MCF 10A (cell line): Measurements from ENCODE around the gene EXOC7. TPM values are rescaled to one million over a fixed set of nuclear protein-coding genes. Genes with fewer than 3 reads are reported as not detected.

Experiments used
- BruUV-seq: library from RNA; stranded (reverse); fragments of 400-500 nt; replicated peaks from 2 replicates; lab custom pipeline; 2021; lab: Mats Ljungman, UMichigan
- CTCF ChIA-PET: fragments of 300-600 bp; sonication (Branson Sonifier 250); formaldehyde crosslinking; extraction: SDS; loops from one replicate; lab custom pipeline; 2021; ENCODE audit warnings: antibody characterized with exemption, inconsistent platforms; lab: Yijun Ruan, JAX
- POLR2A ChIA-PET: fragments of 300-600, 350-650 bp; sonication (Branson Sonifier 250); formaldehyde crosslinking; extraction: SDS; loops from one replicate; lab custom pipeline; 2020; ENCODE audit warnings: antibody characterized with exemption, inconsistent platforms; lab: Yijun Ruan, JAX
- DNase-seq: peaks from one replicate; pipeline ENCODE4 v3.0.0-alpha.2; 2018; ENCODE audit not compliant: unreplicated experiment
- H3K27ac Mint-ChIP-seq: one replicate; pipeline ENCODE4 v1.8.0; 2022; ENCODE audit warnings: mild to moderate bottlenecking, low read depth, mixed read lengths; ENCODE audit not compliant: unreplicated experiment
- H3K27me3 Mint-ChIP-seq: one replicate; pipeline ENCODE4 v1.8.0; 2022; ENCODE audit warnings: mixed read lengths; ENCODE audit not compliant: insufficient read depth, unreplicated experiment
- H3K36me3 Mint-ChIP-seq: one replicate; pipeline ENCODE4 v1.8.0; 2022; ENCODE audit warnings: mild to moderate bottlenecking, moderate library complexity, mixed read lengths; ENCODE audit not compliant: insufficient read depth, unreplicated experiment
- H3K4me1 Mint-ChIP-seq: one replicate; pipeline ENCODE4 v1.8.0; 2022; ENCODE audit warnings: mixed read lengths; ENCODE audit not compliant: insufficient read depth, unreplicated experiment
- H3K4me3 Mint-ChIP-seq: one replicate; pipeline ENCODE4 v1.8.0; 2022; ENCODE audit warnings: mild to moderate bottlenecking, moderate library complexity, mixed read lengths; ENCODE audit not compliant: unreplicated experiment
- H3K9me3 Mint-ChIP-seq: one replicate; pipeline ENCODE4 v1.8.0; 2022; ENCODE audit warnings: mixed read lengths; ENCODE audit not compliant: unreplicated experiment
- CTCF ChIP-seq: fragments of 200-600 bp; IDR thresholded peaks from one replicate; pipeline ENCODE4 v1.8.0; 2022; ENCODE audit warnings: antibody characterized with exemption, mild to moderate bottlenecking; ENCODE audit not compliant: unreplicated experiment
- intact Hi-C: fragments of 100-400 bp; cut with micrococcal nuclease; formaldehyde crosslinking; loops from 2 replicates; pipeline ENCODE4 v1.14.1; 2022
- total RNA-seq: library from RNA; stranded (reverse); gene quantifications from 2 replicates; pipeline ENCODE4 v1.2.3, GENCODE V29; 2022

EXOC7 gene
- total RNA-seq, 1 experiment from 2014 or later: 80.8 TPM

GRCh38 chr17:76106703-76107102, 3.1 kb upstream of the EXOC7 start:
- CTCF ChIA-PET: interaction anchor here (0.7 to 1.0 kb wide), 3 partner anchors 93 to 342 kb away, joined by 3 to 5 read pairs (median 4); no protein-coding TSS in a partner anchor
- no peak for DNase-seq
- no peak for TF ChIP-seq CTCF
- H3K9me3 Mint-ChIP-seq: no peaks in the 10 kb centered on the region
- H3K27me3 Mint-ChIP-seq: no peaks in the 10 kb centered on the region
- no TSS peak for BruUV-seq
- H3K36me3 Mint-ChIP-seq: peaks cover under 1% of the 10 kb centered on the region
- POLR2A ChIA-PET: no interaction called here
- H3K4me3 Mint-ChIP-seq: no peak overlapping the region
- peaks cover 5% of the 10 kb centered on the region for H3K4me1 Mint-ChIP-seq
- H3K27ac Mint-ChIP-seq: no peak overlapping the region
- intact Hi-C loops: no loop called here

- ChIA-PET POLR2A (interaction anchor here (0.6 to 3.1 kb wide), 3 partner anchors 22 to 161 kb away, joined by 3 to 21 read pairs (median 9); partner anchors contain the start of gene UBALD2), CTCF (interaction anchor here (0.6 to 3.0 kb wide), 2 partner anchors 174 to 182 kb away, joined by 4 to 13 read pairs; no protein-coding TSS in a partner anchor)
- Mint-ChIP-seq H3K9me3 (no peaks in the 10 kb centered on the region), H3K27me3 (no peaks in the 10 kb centered on the region), H3K4me1 (peaks cover 5% of the 10 kb centered on the region), H3K36me3 (peaks cover 12% of the 10 kb centered on the region), H3K4me3 (no peak overlapping the region), H3K27ac (no peak overlapping the region)
- DNase-seq: no peak
- no peak for TF ChIP-seq CTCF
- intact Hi-C loops: no loop called here
- BruUV-seq: no TSS peak
Observed at GRCh38 chr17:76104896-76105231, 1.3 kb upstream of the EXOC7 start.

GRCh38 chr17:76104140-76104895, 731 bp upstream of the EXOC7 start:
- TF ChIP-seq CTCF: no peak
- Mint-ChIP-seq H3K9me3 (no peaks in the 10 kb centered on the region), H3K36me3 (peaks cover 17% of the 10 kb centered on the region), H3K27me3 (no peaks in the 10 kb centered on the region), H3K4me1 (peaks cover 5% of the 10 kb centered on the region), H3K27ac (peak overlapping the region; percentile 98), H3K4me3 (peak overlapping the region; percentile 95)
- CTCF ChIA-PET: interaction anchor here (0.6 to 3.0 kb wide), 6 partner anchors 90 to 226 kb away, joined by 3 to 13 read pairs (median 4); no protein-coding TSS in a partner anchor
- BruUV-seq: TSS peak; percentile 94
- intact Hi-C loops: no loop called here
- DNase-seq: no peak
- POLR2A ChIA-PET: interaction anchor here (0.6 to 3.1 kb wide), 9 partner anchors 11 to 467 kb away, joined by 3 to 21 read pairs (median 4); partner anchors contain the start of genes EVPL, SRP68 and UBALD2

- ChIA-PET POLR2A (interaction anchor here (0.5 to 3.1 kb wide), 12 partner anchors 8 to 262 kb away, joined by 3 to 21 read pairs (median 4); partner anchors contain the start of genes EVPL, SRP68, UBALD2 and ZACN), CTCF (interaction anchor here (0.6 to 3.0 kb wide), 8 partner anchors 45 to 344 kb away, joined by 3 to 13 read pairs (median 3); no protein-coding TSS in a partner anchor)
- no peaks in the 10 kb centered on the region for H3K27me3 Mint-ChIP-seq
- no peak for TF ChIP-seq CTCF
- H3K9me3 Mint-ChIP-seq: no peaks in the 10 kb centered on the region
- intact Hi-C loops: loop anchor here (1.0 kb wide), 1 partner anchor 198 kb away; no protein-coding TSS in a partner anchor
- peaks cover 31% of the 10 kb centered on the region for H3K36me3 Mint-ChIP-seq
- no peak for DNase-seq
- peak overlapping the region; percentile 95 for H3K4me3 Mint-ChIP-seq
- peaks cover 5% of the 10 kb centered on the region for H3K4me1 Mint-ChIP-seq
- BruUV-seq: TSS peak; percentile 42
- peak overlapping the region; percentile 98 for H3K27ac Mint-ChIP-seq
Observed at GRCh38 chr17:76102944-76103273, 678 bp downstream of the EXOC7 start.
